HG02678 (cell line): Measurements from ENCODE around the gene ICAM4.
"Not testable (repeated sequence)": the region's sequence is repeated elsewhere in the genome, so short reads cannot be mapped to it uniquely, and the experiment has no call there.

Source experiments
- ATAC-seq: cut with Tn5 transposase; IDR thresholded peaks from one replicate; pipeline ENCODE4 v1.9.1; 2021; ENCODE audit warnings: mild to moderate bottlenecking, moderate library complexity; ENCODE audit not compliant: unreplicated experiment

Gene ICAM4, protein sequence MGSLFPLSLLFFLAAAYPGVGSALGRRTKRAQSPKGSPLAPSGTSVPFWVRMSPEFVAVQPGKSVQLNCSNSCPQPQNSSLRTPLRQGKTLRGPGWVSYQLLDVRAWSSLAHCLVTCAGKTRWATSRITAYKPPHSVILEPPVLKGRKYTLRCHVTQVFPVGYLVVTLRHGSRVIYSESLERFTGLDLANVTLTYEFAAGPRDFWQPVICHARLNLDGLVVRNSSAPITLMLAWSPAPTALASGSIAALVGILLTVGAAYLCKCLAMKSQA

DNA sequence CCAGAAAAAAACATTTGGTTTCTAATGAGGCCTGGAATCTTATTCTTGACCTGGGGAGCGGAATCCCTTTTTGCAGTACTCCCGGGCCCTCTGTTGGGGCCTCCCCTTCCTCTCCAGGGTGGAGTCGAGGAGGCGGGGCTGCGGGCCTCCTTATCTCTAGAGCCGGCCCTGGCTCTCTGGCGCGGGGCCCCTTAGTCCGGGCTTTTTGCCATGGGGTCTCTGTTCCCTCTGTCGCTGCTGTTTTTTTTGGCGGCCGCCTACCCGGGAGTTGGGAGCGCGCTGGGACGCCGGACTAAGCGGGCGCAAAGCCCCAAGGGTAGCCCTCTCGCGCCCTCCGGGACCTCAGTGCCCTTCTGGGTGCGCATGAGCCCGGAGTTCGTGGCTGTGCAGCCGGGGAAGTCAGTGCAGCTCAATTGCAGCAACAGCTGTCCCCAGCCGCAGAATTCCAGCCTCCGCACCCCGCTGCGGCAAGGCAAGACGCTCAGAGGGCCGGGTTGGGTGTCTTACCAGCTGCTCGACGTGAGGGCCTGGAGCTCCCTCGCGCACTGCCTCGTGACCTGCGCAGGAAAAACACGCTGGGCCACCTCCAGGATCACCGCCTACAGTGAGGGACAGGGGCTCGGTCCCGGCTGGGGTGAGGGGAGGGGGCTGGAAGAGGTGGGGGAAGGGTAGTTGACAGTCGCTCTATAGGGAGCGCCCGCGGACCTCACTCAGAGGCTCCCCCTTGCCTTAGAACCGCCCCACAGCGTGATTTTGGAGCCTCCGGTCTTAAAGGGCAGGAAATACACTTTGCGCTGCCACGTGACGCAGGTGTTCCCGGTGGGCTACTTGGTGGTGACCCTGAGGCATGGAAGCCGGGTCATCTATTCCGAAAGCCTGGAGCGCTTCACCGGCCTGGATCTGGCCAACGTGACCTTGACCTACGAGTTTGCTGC, at the start of gene ICAM4:
TSS of gene ICAM4 (plus strand) at position 153 of the 935 bp plus-strand sequence. CDS start at position 211, 58 bp downstream.
- no peak for ATAC-seq

DNA sequence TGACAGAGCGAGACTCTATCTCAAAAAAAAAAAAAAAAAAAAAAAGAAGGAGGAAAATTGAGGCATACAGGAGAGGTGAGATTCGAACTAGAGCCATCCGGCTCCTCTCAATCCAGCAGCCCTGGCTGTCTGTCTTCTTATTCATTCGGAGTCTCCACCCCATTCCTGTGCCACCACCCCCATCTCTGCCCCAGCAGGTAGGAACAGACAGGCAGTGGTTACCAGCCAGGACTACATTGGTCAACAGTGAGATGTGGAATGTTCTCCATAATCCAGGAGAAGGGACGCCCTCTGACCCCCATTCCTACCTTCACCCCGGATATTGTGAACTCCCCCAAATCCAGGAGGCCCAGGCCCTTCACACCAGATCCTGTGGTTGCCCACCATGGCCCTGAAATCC, 49.1 kb upstream of the ICAM4 start:
- no peak for ATAC-seq

DNA sequence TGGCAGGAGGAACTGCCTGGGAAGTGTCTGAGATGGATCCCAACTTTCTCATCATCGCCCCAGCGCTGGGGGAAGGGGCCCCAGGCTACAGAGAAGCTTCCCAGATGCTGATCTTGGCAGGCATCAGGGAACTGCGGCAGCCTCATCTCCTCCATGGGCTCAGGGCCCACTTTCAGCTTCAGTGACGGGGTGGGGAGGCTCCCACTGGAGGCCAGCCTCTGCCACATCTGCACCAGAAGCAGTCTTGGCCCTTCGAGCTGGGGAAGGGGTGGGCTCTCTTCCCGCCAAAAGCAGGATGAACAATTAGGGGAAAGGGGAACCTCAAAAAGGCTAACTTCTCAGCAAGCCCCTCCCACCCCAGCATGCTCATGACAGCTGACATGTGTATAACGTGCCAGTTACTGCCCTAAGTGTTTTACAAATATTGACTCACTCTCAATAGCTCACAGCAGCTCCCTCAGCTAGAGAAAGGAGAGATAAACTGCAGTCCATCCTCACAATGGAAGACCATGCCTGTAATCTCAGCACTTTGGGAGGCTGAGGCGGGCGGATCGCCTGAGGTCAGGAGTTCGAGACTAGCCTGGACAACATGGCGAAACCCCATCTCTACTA, 48.5 kb upstream of the ICAM4 start:
- no peak for ATAC-seq

DNA sequence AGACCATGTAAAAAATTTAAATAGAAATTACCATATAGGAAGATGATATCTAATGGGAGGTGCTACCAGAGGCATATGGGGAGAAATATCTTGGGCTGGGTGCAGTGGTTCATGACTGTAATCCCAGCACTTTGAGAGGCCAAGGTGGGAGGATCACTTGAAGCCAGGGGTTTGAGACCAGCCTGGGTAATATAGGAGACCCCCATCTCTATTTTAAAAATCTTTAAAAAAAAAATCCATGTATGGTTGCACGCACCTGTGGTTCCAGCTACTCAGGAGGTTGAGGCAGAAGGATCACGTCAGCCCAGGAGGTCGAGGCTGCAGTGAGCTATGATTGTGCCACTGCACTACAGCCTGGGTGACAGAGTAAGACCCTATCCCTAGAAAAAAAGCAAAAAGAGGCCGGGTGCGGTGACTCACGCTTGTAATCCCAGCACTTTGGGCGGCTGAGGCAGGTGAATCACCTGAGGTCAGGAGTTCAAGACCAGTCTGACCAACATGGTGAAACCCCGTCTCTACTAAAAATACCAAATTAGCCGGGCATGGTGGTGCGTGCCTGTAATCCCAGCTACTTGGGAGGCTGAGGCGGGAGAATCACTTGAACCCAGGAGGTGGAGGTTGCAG, 44.8 kb upstream of the ICAM4 start:
- ATAC-seq: not testable (repeated sequence)

DNA sequence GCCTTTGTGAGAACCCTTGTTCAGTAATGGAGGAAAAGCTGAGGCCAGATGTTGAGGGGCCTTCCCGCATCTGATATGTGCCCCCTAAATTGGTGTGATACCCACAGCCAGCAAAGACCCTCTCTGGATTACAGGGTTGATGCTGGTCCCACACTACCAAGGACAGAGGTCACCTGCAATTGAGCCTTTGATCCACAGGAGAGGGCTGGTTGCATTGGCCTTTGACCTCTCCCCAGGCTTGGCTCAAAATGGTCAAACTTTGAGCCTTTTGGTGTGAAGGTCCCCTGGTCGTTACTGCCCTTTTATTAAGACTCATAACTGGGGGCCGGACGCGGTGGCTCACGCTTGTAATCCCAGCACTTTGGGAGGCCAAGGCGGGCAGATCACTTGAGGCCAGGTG, 43.1 kb upstream of the ICAM4 start:
- no peak for ATAC-seq

DNA sequence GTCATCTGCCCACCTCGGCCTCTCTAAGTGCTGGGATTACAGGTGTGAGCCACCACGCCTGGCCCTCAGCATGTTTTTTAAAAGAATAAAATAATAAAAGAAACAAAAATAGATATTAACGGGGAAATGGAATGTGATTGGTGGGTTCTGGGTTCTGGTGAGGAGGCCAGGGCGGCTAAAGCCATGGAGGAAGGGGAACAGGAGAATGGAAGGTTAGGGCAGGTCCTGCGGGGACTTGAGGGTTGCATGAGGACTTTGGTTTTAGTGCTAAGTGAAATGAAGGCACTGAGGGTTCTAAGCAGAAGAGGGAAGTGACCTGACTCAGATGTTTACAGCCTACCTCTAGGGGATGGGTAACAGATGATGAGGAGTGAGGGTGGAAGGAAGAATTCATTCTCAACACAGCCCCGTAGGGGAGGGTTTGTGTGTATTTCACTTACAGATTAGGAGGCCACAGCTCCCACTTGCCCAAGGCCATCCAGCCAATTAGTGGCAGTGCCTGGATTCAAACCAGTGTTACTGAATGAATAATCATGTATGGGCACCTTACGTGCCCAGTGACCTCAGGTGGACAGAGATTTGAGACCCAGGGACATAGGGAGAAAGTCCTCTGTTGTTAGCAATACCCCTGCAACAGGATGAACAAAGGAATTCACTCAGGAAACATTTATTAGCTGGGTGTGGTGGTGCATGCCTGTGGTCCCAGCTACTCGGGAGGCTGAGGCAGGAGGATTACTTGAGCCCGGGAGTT, 41.4 kb upstream of the ICAM4 start:
- no peak for ATAC-seq

DNA sequence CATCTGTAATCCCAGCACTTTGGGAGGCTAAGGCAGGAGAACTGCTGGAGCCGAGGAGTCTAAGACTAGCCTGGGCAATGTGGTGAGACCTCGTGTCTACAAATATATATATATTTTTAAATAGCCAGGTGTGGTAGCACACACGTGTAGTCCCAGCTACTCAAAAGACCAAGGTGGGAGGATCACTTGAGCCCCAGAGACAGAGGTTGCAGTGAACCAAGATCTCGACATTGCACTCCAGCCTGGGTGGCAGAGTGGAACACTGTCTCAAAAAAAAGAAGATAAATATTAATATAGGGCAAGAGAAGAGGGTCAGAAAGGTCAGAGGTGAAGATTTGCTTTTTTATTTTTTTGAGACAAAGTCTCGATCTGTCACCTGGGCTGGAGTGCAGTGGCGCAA, 40.2 kb upstream of the ICAM4 start:
- no peak for ATAC-seq

DNA sequence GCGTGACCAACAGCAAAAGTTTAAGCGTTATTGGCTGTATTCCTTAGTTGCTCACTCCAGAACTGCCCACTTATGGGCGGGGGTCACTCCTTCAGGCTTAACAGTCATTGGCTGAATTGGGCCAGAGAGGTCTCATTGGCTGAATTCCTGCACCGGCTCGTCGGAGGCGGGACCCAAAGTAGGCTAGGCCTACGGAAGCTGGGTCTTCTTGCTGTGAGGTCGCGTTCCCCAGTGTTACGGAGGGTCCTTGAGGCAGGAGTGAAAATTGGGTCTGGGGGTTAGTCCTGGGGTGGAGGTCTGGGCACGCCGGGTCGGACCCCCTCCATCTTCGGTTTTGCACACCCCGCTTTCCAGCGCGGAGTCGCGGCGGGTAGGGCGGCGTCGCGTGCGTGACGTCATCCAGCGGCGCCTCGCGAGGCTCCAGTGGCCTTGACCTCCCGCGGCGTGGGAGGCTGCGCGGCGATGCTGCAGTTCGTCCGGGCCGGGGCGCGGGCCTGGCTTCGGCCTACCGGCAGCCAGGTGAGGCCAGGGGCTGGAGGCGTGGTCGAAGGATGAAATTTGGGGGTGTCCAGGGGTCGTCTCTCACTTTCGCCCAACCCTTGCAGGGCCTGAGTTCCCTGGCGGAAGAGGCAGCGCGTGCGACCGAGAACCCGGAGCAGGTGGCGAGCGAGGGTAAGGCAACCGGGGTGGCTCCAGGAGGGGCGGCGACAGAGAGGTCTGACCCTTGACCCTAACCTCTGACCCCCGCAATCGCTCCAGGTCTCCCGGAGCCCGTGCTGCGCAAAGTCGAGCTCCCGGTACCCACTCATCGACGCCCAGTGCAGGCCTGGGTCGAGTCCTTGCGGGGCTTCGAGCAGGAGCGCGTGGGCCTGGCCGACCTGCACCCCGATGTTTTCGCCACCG, 34.7 kb upstream of the ICAM4 start, which contains the start of gene MRPL4:
TSS of gene MRPL4 (plus strand) at position 423 of the 903 bp plus-strand sequence. CDS start at position 463, 40 bp downstream.
- peak; percentile 91 for ATAC-seq

DNA sequence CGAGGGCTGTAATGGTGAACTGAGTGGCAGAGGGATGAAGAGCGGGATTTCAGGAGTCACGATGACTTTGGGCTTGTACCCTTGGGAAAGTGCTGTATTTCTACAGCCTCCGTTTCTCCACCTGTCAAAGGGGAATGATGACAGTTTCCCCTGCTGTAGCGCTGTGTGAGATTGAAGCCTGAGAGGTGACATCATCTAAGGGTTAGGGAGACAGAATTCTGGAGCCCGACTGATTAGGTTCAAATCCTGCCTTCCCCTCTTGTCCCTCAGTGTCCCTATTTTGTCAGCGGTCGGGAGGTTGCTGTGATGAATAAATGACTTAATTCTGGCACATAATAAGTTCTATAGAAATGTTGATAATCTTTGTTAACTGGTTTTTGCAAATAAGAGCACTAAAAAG, 34.0 kb upstream of the ICAM4 start:
- ATAC-seq: no peak

DNA sequence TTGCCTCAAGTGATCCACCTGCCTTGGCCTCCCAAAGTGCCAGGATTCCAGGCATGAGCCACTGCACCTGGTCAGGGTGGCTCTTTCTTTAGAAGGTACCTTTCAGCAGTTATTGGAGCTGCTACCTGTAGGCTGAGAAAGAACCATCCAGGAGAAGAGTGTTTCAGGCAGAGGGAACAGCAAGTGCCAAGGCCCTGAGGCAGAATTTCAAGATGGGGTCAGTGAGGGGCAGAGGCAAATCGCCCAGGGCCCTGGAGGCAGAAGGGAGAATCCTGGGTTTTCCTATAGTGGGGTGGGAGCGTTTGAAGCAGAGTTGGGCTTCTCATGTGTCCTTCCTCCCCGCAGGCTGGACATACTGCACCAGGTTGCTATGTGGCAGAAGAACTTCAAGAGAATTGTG, 32.5 kb upstream of the ICAM4 start:
- no peak for ATAC-seq

DNA sequence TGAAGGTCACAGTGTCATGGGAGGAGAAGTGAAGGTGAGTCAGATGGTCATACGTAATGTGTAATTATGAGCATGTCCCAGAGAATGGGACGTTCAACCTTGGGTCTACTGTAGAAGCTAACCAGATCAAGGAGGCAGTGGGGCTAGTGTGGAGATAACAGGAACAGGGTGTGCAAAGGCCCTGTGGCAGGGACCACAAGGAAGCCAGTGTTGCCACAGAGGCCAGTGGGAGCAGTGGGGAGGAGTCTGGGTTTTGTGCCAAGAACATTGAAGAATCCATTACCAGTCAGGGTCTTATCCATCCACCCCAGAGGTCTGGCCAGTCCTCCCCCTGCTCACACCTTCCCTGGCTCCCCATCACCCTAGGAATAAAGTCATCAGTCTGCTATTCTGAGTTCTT, 31.4 kb upstream of the ICAM4 start:
- ATAC-seq: no peak

DNA sequence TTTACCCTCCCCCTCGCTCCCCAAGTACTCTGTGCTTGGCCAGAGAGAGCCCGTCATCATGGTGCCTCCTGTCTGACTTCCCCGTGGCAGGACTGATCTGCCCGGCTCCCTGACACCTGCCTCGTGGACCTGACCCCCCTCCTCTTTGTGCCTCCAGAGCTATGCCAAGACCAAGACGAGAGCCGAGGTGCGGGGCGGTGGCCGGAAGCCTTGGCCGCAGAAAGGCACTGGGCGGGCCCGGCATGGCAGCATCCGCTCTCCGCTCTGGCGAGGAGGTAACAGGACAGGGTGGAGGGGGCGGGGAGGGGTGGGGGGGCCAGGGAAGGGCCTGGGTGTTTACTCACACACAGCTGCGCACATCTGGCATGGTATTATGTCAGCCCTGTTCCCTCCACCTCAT, 30.2 kb upstream of the ICAM4 start:
- no peak for ATAC-seq

DNA sequence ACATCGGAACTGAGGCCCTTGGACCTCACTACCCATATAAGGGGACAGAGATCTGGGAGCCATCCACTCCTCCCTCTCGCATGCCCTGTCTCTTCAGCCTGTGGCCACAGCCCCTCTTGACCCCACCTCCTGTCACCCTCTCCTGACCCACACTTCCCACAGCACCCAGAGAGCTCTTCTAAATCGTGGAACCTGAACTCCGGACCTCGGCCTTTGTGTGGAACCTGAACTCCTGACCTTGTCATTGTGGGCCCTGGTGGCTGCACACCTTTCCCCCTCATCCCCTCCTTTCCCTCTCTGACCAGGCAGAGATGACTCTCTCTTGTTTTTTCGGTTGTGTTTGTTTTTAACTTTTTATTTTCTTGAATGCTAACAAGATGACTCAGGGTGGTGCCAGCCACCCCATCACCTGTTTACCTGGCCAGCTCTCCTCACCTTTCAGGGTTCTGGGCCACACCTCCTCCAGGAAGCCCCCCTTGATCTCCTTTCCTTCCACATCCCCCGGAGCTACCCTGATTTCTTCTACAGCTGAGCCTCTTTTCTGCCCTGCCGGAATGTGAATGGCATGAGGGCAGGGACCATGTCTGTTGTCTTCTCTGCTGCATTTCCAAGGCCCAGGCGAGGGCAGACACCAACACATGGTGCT, 29.7 kb upstream of the ICAM4 start:
- no peak for ATAC-seq

DNA sequence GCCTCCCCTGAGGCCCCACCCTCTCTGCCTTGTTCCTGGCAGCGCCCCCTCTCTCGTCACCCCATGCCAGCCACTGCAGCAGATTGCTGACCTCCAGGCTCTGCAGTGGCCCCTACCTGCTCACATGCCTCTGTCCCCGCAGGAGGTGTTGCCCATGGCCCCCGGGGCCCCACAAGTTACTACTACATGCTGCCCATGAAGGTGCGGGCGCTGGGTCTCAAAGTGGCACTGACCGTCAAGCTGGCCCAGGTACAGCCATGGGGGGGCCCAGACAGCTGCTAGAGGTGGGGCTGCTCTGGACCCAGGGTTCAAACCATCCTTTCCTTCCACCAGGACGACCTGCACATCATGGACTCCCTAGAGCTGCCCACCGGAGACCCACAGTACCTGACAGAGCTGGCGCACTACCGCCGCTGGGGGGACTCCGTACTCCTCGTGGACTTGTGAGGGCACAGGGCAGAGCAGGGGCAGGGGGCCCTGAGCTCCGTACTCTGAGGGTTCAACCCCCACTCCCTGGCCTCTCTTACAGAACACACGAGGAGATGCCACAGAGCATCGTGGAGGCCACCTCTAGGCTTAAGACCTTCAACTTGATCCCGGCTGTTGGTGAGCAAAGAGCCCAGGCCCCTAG, 28.6 kb upstream of the ICAM4 start:
- no peak for ATAC-seq

DNA sequence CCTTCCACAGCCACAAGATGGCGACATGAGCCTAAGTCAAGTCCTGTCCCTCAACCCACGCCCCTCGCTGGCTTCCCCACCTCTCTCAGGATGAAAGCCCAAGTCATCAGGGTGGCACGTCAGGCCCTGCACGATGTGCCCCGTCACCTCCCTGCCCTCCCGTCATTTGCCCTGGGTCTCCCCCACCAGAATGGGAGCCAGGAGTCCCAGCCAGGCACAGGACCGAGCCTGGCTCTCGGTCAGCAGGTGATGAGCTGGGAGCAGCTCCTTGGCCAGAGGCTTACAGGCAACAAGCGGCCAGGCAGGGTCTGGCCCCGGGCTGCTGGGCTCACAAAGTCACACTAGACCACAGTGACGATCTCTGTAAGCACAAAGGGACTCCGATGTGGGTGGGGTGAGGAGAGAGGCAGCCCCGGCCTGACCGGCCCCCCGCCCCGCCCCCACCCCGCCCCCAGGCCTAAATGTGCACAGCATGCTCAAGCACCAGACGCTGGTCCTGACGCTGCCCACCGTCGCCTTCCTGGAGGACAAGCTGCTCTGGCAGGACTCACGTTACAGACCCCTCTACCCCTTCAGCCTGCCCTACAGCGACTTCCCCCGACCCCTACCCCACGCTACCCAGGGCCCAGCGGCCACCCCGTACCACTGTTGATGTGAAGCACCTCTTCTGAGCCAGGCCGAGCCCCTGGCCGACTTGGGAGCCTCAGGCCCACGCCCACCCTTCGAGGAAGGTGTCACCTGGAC, 27.4 kb upstream of the ICAM4 start:
- ATAC-seq: no peak

DNA sequence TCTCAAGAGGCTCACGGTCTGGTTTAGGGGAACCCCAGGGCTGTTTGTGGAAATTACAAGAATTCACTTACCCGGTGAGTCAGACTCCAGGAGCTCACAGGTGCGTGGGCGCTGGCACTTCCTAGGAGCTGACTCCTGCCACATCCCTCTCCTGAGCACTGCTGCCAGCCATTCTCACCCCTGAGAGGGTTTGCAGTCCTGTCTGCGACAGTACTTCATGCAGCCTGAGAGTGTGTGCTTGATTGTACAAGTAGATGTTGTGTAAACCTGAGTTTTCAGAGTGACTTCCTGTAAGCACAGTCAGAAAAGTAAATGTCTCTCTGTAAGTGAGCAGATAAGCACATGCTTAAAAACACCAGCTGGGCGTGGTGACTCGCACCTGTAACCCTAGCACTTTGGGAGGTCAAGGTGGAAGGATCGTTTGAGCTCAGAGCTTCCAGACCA, 26.6 kb upstream of the ICAM4 start:
- ATAC-seq: no peak

DNA sequence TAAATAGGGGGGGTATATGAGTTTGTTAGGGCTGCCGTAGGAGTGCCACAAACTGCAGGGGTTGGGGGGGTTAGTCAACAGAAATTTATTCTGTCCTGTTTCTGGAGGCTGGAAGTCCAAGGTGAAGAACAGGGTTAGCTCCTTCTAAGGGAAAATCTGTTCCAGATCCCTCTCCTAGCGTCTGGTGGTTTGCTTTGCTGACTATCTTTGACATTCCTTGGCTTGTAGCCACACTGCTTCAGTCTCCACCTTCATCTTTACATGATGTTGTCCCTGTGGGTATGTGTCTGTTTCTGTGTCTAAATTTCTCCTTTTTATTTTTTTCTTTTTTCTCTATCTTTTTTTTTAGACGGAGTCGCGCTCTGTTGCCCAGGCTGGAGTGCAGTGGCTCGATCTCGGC, 24.0 kb upstream of the ICAM4 start:
- ATAC-seq: no peak

DNA sequence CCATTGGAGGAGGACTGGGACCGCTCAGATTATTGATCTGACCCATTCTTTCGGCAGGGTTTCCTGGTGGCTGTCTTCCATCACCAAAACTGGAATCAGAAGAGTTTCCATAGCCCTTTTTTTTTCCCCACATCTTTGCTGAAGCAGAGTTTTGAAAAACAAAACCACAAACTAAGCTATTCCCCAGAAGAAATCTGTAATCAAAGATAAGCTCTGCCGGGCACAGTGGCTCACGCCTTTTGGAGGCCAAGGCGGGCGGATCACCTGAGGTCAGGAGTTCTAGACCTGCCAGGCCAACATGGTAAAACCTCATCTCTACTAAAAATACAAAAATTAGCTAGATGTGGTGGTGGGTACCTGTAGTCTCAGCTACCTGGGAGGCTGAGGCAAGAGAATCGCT, 20.0 kb upstream of the ICAM4 start:
- no peak for ATAC-seq
